Stimulated activated CD8-positive, alpha-beta memory T cell treated with anti-CD3 and anti-CD28 coated beads, Interleukin-7, amount 100 ng/mL, for 24 hours (primary cell): ENCODE results near the gene ADARB1.
"Not testable (repeated sequence)": the region's sequence is repeated elsewhere in the genome, so short reads cannot be mapped to it uniquely, and the experiment has no call there.

ENCODE experiments used
- DNase-seq: peaks from one replicate; pipeline ENCODE4 v3.0.0-alpha.2; 2020; ENCODE audit warnings: low read depth

Gene ADARB1

GRCh38 chr21:45117314-45117713, 42.9 kb downstream of the ADARB1 start:
- no peak for DNase-seq

- DNase-seq: no peak
Observed at GRCh38 chr21:45118099-45118498, 43.7 kb downstream of the ADARB1 start.

GRCh38 chr21:45119812-45120211, 45.4 kb downstream of the ADARB1 start:
- no peak for DNase-seq

GRCh38 chr21:45120975-45121374, 46.6 kb downstream of the ADARB1 start:
- DNase-seq: no peak

- DNase-seq: no peak
Observed at GRCh38 chr21:45122030-45122429, 47.6 kb downstream of the ADARB1 start.

- no peak for DNase-seq
Observed at GRCh38 chr21:45122432-45123132, 48.2 kb downstream of the ADARB1 start.

GRCh38 chr21:45123440-45123839, 49.1 kb downstream of the ADARB1 start:
- no peak for DNase-seq

GRCh38 chr21:45124596-45124995, 50.2 kb downstream of the ADARB1 start:
- no peak for DNase-seq

- DNase-seq: no peak
Observed at GRCh38 chr21:45125357-45125756, 51.0 kb downstream of the ADARB1 start.

GRCh38 chr21:45126204-45126626, 51.8 kb downstream of the ADARB1 start:
- no peak for DNase-seq

- no peak for DNase-seq
Observed at GRCh38 chr21:45126983-45127382, 52.6 kb downstream of the ADARB1 start.

- DNase-seq: no peak
Observed at GRCh38 chr21:45127937-45128336, 53.6 kb downstream of the ADARB1 start.

- DNase-seq: peak; percentile 53
Observed at GRCh38 chr21:45128613-45129188, 54.3 kb downstream of the ADARB1 start.

- no peak for DNase-seq
Observed at GRCh38 chr21:45129189-45129923, 55.0 kb downstream of the ADARB1 start.

- no peak for DNase-seq
Observed at GRCh38 chr21:45130324-45130774, 56.0 kb downstream of the ADARB1 start.

GRCh38 chr21:45131537-45131999, 57.2 kb downstream of the ADARB1 start:
- DNase-seq: no peak

- DNase-seq: no peak
Observed at GRCh38 chr21:45132841-45133573, 58.6 kb downstream of the ADARB1 start.

GRCh38 chr21:45133574-45134278, 59.3 kb downstream of the ADARB1 start:
- not testable (repeated sequence) for DNase-seq

- no peak for DNase-seq
Observed at GRCh38 chr21:45134279-45135076, 60.1 kb downstream of the ADARB1 start.

- no peak for DNase-seq
Observed at GRCh38 chr21:45135122-45135521, 60.7 kb downstream of the ADARB1 start.

- DNase-seq: no peak
Observed at GRCh38 chr21:45135868-45136267, 61.5 kb downstream of the ADARB1 start.
